A549 (cell line): ENCODE data around the gene NFIX. TPM values are rescaled to one million over a fixed set of nuclear protein-coding genes. Genes with fewer than 3 reads are reported as not detected.

ENCODE experiments used
- ATAC-seq, 2 experiments: fragments of 200-7000 bp in 1 of 2; fragments of >200 bp in 1 of 2; cut with Nextera tagmentation in 1 of 2; cut with Tn5 transposase in 1 of 2; 3 replicates each; pipeline versions ENCODE4 v1.8.0 to v1.9.1; 2018 to 2020; ENCODE audit warnings: mild to moderate bottlenecking in 1 of 2, moderate library complexity in 1 of 2
- CTCF ChIA-PET: fragments of 300-600 bp; sonication (Branson Sonifier 250); formaldehyde crosslinking; extraction: SDS; loops from one replicate; lab custom pipeline; 2021; ENCODE audit warnings: antibody characterized with exemption, inconsistent platforms; lab: Yijun Ruan, JAX
- POLR2A ChIA-PET: fragments of 350-600 bp; formaldehyde crosslinking; extraction: SDS; loops from one replicate; lab custom pipeline; 2021; ENCODE audit warnings: antibody characterized with exemption, inconsistent platforms; lab: Yijun Ruan, JAX
- DNase-seq, 2 experiments: peaks; one replicate each; pipeline versions ENCODE4 v3.0.0 to v3.0.0-alpha.2; 2011 to 2016; ENCODE audit warnings: low read depth in 1 of 2, low spot score in 1 of 2
- FAIRE-seq: peaks from 2 replicates; lab custom pipeline; 2011; peaks lifted over from hg19 to GRCh38; lab: Jason Lieb, UNC
- H3K27ac ChIP-seq, 2 experiments: fragments of >200 bp; sonication (Bioruptor Twin); formaldehyde crosslinking; 3 replicates each; pipeline ENCODE4 v1.5.1; 2016 to 2017
- H3K4me1 ChIP-seq: fragments of >200 bp; sonication (Bioruptor Twin); formaldehyde crosslinking; 3 replicates; pipeline ENCODE4 v1.6.1; 2016
- H3K4me2 ChIP-seq: fragments of >200 bp; sonication (Bioruptor Twin); formaldehyde crosslinking; 3 replicates; pipeline ENCODE4 v1.6.1; 2016
- H3K4me3 ChIP-seq: fragments of >200 bp; sonication (Bioruptor Twin); formaldehyde crosslinking; 3 replicates; pipeline ENCODE4 v1.5.1; 2016
- H3K9me3 ChIP-seq: fragments of >200 bp; sonication (Bioruptor Twin); formaldehyde crosslinking; 3 replicates; pipeline ENCODE4 v1.6.1; 2016
- CBX2 ChIP-seq: fragments of 200-600 bp; sonication (generic); IDR thresholded peaks from 2 replicates; pipeline ENCODE4 v1.6.1; 2016; ENCODE audit warnings: low read depth, mild to moderate bottlenecking, borderline replicate concordance
- CBX8 ChIP-seq: fragments of 200-600 bp; sonication (generic); IDR thresholded peaks from 2 replicates; pipeline ENCODE4 v1.6.1; 2016
- CHD2 ChIP-seq: fragments of 150-350 bp; IDR thresholded peaks from 2 replicates; pipeline ENCODE4 v1.6.1; 2014; ENCODE audit warnings: low read length; ENCODE audit not compliant: partially characterized antibody
- CHD4 ChIP-seq: fragments of 200-600 bp; sonication (generic); IDR thresholded peaks from 2 replicates; pipeline ENCODE4 v1.6.1; 2016; ENCODE audit warnings: antibody characterized with exemption, mild to moderate bottlenecking, borderline replicate concordance
- E2F6 ChIP-seq: IDR thresholded peaks from 2 replicates; pipeline ENCODE4 v1.6.1; 2012; ENCODE audit warnings: low read depth, borderline replicate concordance
- EHF ChIP-seq: fragments of 250-450 bp; sonication (Bioruptor Pico); IDR thresholded peaks from 2 replicates; pipeline ENCODE4 v1.5.0; 2020; ENCODE audit warnings: mild to moderate bottlenecking
- ESRRA ChIP-seq: fragments of 150-350 bp; IDR thresholded peaks from 2 replicates; pipeline ENCODE4 v1.6.1; 2014; ENCODE audit warnings: mild to moderate bottlenecking, low read length, borderline replicate concordance
- FOSL2 ChIP-seq, 2 experiments: fragments of 450-650 bp in 1 of 2; fragments of >200 bp in 1 of 2; sonication (Bioruptor Twin) in 1 of 2; formaldehyde crosslinking; IDR thresholded peaks; 2 replicates each; pipeline versions ENCODE4 v1.5.0 to v1.6.1; 2016 to 2020; ENCODE audit warnings: mild to moderate bottlenecking in 1 of 2, moderate library complexity in 1 of 2
- HDAC2 ChIP-seq: fragments of 200-600 bp; sonication (generic); IDR thresholded peaks from 2 replicates; pipeline ENCODE4 v1.6.1; 2016
- HOXB5 ChIP-seq: fragments of 250-450 bp; sonication (Bioruptor Pico); IDR thresholded peaks from 2 replicates; pipeline ENCODE4 v1.5.0; 2020; ENCODE audit warnings: mild to moderate bottlenecking, moderate library complexity
- MYC ChIP-seq: IDR thresholded peaks from 2 replicates; pipeline ENCODE4 v1.6.1; 2012; ENCODE audit warnings: mild to moderate bottlenecking, inconsistent platforms, low read length, improper control_type of control experiment, borderline replicate concordance
- POLR2AphosphoS2 ChIP-seq: conservative IDR thresholded peaks from 2 replicates; pipeline ENCODE4 v1.6.1; 2012; ENCODE audit warnings: low read length, improper control_type of control experiment, inconsistent platforms
- RFX5 ChIP-seq: fragments of 450-650 bp; IDR thresholded peaks from 2 replicates; pipeline ENCODE4 v1.7.1; 2014; ENCODE audit warnings: antibody characterized with exemption, mild to moderate bottlenecking, moderate library complexity
- RNF2 ChIP-seq: fragments of 200-600 bp; sonication (generic); IDR thresholded peaks from 2 replicates; pipeline ENCODE4 v1.6.1; 2016; ENCODE audit warnings: low read depth, mild to moderate bottlenecking, antibody characterized with exemption, moderate library complexity, borderline replicate concordance
- SREBF2 ChIP-seq: fragments of 450-650 bp; IDR thresholded peaks from 2 replicates; pipeline ENCODE4 v1.6.1; 2014; ENCODE audit warnings: mild to moderate bottlenecking, moderate library complexity
- TFCP2L1 ChIP-seq: fragments of 250-450 bp; sonication (Bioruptor Pico); IDR thresholded peaks from 2 replicates; pipeline ENCODE4 v1.5.0; 2021; ENCODE audit warnings: mild to moderate bottlenecking
- ZC3H11A ChIP-seq: fragments of 450-650 bp; IDR thresholded peaks from 2 replicates; pipeline ENCODE4 v1.6.1; 2014; ENCODE audit warnings: antibody characterized with exemption, mild to moderate bottlenecking
- ZNF302 ChIP-seq: fragments of 250-450 bp; sonication (Bioruptor Pico); IDR thresholded peaks from 2 replicates; pipeline ENCODE4 v1.9.0; 2021; ENCODE audit warnings: inconsistent platforms, mild to moderate bottlenecking, moderate library complexity
- WGBS: methylation state at CpG from one replicate; pipeline ENCODE4 v1.1.6; 2017; ENCODE audit errors: missing lambda C conversion rate; 5-methylcytosine and 5-hydroxymethylcytosine counted together
- polyA plus RNA-seq, 4 experiments: library from polyadenylated mRNA; depleted of rRNA in 3 of 4; stranded (reverse); fragments of >200 nt; fragmentation: RNase III in 1 of 4; extraction: RNeasy Plus Mini Kit Qiagen cat#74134 plus additional on column Dnase treatment in 1 of 4; gene quantifications; 2 replicates in 3 of 4; 3 replicates in 1 of 4; pipeline ENCODE4 v1.2.3, GENCODE V29; 2011 to 2017
- TF ChIP-seq, protein P1 (sequence below): fragments of 150-350 bp; IDR thresholded peaks from 2 replicates; pipeline ENCODE4 v1.6.1; 2014; ENCODE audit warnings: low read depth, mild to moderate bottlenecking, low read length
- TF ChIP-seq, protein P2 (sequence below): IDR thresholded peaks from 2 replicates; pipeline ENCODE4 v1.6.1; 2012

NFIX gene
- polyA plus RNA-seq, 2 of the 4 experiments (the other 2 are of a cell fraction): 0.52 to 3.0 TPM

DNA sequence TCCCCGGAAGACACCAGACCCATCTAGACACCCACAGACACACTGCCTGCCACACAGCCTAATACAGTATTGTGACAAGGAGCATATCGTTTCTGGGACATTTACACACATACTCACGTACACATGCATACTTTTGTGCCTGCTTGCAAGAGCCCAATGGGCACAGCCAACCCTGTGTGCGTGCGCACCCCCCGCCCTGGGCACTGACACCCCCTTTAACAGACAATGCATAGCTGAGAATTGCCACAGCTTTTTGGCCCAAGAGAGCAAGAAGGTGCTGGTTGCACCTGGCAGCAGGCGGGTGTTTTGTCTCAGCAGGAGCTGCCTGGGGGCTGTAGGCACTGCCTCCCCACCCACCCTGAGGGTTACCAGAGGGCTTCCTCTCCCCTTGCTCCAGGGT lies 1.7 kb upstream of the NFIX start:
- no peaks in the 10 kb centered on the region for H3K4me1 ChIP-seq
- CTCF ChIA-PET: interaction anchor here (1.1 to 1.7 kb wide), 4 partner anchors 9 to 100 kb away, joined by 4 to 5 read pairs (median 5); no protein-coding TSS in a partner anchor
- DNase-seq (no peak), FAIRE-seq (no peak), ATAC-seq (no peak)
- no peak overlapping the region for H3K27ac ChIP-seq
- H3K9me3 ChIP-seq: no peaks in the 10 kb centered on the region
- H3K4me2 ChIP-seq: no peak overlapping the region
- POLR2A ChIA-PET: interaction anchor here (1.0 kb wide), 1 partner anchor 159 kb away, joined by 3 read pairs; no protein-coding TSS in a partner anchor
- TF ChIP-seq, protein P1, sequence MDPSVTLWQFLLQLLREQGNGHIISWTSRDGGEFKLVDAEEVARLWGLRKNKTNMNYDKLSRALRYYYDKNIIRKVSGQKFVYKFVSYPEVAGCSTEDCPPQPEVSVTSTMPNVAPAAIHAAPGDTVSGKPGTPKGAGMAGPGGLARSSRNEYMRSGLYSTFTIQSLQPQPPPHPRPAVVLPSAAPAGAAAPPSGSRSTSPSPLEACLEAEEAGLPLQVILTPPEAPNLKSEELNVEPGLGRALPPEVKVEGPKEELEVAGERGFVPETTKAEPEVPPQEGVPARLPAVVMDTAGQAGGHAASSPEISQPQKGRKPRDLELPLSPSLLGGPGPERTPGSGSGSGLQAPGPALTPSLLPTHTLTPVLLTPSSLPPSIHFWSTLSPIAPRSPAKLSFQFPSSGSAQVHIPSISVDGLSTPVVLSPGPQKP: no peak
- TF ChIP-seq FOSL2 (IDR thresholded peaks at IDR 0.05): no peak
- no peak for TF ChIP-seq FOSL2 (CRISPR knock-in tag; IDR thresholded peaks at IDR 0.05)
- TF ChIP-seq ZC3H11A: no peak
- no peak for TF ChIP-seq CHD2
- TF ChIP-seq MYC: no peak
- TF ChIP-seq TFCP2L1 (CRISPR knock-in tag): no peak
- TF ChIP-seq EHF (CRISPR knock-in tag): no peak
- no peak for TF ChIP-seq RNF2
- no peak for TF ChIP-seq CBX2
- TF ChIP-seq E2F6: no peak
- no peak for TF ChIP-seq SREBF2
- no peak for TF ChIP-seq CBX8
- no peak for TF ChIP-seq ZNF302 (CRISPR knock-in tag)
- no peak for TF ChIP-seq HDAC2
- no peak for TF ChIP-seq CHD4
- no peak for TF ChIP-seq RFX5
- no peak for TF ChIP-seq ESRRA
- no peak for TF ChIP-seq POLR2AphosphoS2
- no peak for TF ChIP-seq HOXB5
- no peak overlapping the region for H3K4me3 ChIP-seq
- 74% methylated on average over 7 of the region's 7 CpGs for WGBS

DNA sequence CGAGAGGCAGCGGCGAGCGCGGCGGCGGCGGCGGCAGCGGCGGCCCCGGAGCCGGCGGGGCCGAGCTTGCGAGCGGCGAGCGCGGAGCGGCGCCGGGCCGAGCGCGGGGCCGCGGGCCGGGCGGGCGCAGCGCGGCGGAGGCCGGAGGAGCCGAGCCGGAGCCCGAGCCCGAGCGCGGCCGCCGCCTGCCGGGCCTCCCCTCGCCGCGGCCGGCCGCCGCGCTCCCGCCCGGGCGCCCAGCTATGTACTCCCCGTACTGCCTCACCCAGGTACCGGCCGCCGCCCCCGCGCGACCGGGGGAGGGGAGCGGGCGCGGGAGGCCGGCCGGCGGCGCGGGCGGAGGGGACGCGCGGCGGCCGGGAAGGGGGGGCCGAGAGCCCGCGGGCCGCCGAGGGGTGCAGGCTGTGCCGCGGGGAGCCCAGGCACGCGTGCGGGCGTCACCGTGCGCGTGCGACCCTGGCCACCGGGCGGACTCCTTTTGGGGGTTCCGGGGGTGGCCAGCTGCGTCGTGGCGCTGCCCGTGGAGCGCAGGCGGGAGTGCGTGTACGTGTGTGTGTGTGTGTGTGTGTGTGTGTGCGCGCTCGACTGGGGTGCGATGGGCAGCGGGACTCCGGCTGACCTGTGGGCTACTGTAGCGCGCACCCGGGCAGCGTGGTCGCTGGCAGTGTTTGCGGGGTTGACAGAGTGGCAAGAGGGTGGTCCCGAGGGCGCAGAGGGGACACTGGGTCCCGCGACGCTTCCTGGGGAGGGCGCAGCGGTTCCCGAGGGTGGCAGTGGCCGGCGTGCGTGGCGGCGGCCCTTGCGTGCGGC lies 526 bp downstream of the NFIX start:
- Histone ChIP-seq H3K9me3 (no peaks in the 10 kb centered on the region), H3K4me1 (no peaks in the 10 kb centered on the region), H3K4me3 (peak overlapping the region; percentile 62), H3K27ac (peak overlapping the region; percentile 54 to 94), H3K4me2 (peak overlapping the region; percentile 95)
- ChIA-PET CTCF (interaction anchor here (0.8 to 1.7 kb wide), 4 partner anchors 11 to 38 kb away, joined by 3 to 4 read pairs (median 4); no protein-coding TSS in a partner anchor), POLR2A (interaction anchor here (0.6 kb wide), 1 partner anchor 13 kb away, joined by 3 read pairs; no protein-coding TSS in a partner anchor)
- FAIRE-seq (no peak), DNase-seq (no peak), ATAC-seq (peak; percentile 38 to 44)
- TF ChIP-seq, protein P2, sequence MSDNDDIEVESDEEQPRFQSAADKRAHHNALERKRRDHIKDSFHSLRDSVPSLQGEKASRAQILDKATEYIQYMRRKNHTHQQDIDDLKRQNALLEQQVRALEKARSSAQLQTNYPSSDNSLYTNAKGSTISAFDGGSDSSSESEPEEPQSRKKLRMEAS: peak; percentile 35; the same call in 1 of the 2 replicates
- TF ChIP-seq POLR2AphosphoS2: no peak
- 0% methylated on average over 4 of the region's 129 CpGs for WGBS
